HUES48 (cell line): Measurements from ENCODE around the gene BTN1A1.

ENCODE experiments used
- H3K27ac ChIP-seq: one replicate; pipeline ENCODE4 v1.7.0; 2013; ENCODE audit warnings: low read depth, low read length, inconsistent platforms
- H3K27me3 ChIP-seq: 2 replicates; pipeline ENCODE4 v1.6.1; 2013; ENCODE audit warnings: mild to moderate bottlenecking, low read length; ENCODE audit not compliant: control insufficient read depth, insufficient read depth
- H3K36me3 ChIP-seq: 2 replicates; pipeline ENCODE4 v1.6.1; 2013; ENCODE audit warnings: low read length; ENCODE audit not compliant: control insufficient read depth, insufficient read depth
- H3K4me1 ChIP-seq: 2 replicates; pipeline ENCODE4 v1.6.1; 2013; ENCODE audit warnings: mild to moderate bottlenecking, low read length; ENCODE audit not compliant: control insufficient read depth, insufficient read depth
- H3K4me3 ChIP-seq: 2 replicates; pipeline ENCODE4 v1.5.1; 2013; ENCODE audit warnings: mild to moderate bottlenecking, low read depth, low read length
- H3K9ac ChIP-seq: 2 replicates; pipeline ENCODE4 v1.6.1; 2013; ENCODE audit warnings: mild to moderate bottlenecking, low read depth, low read length, moderate library complexity
- H3K9me3 ChIP-seq: 2 replicates; pipeline ENCODE4 v1.6.1; 2013; ENCODE audit warnings: low read length; ENCODE audit not compliant: control insufficient read depth, insufficient read depth

The BTN1A1 gene

DNA sequence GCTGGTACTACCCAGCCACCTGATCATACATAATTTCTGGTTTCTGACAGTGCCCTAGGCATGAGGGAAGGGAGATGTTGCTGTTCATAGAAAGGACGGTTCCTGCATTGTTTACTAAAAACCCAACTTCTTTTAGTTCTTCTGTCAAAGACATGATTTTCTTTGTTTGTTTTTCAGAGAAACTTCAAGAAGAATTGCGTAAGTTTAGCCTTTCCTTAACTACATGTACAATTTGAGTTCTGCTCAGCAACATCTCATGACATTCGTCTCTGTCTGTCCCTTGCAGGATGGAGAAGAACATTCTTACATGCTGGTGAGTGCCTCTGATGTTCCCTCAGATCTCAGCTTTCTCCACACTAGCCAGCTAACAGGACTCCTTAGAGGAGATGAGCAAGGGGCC is 34.3 kb upstream of the BTN1A1 start:
- Histone ChIP-seq H3K27me3 (no peaks in the 10 kb centered on the region), H3K36me3 (peaks cover 84% of the 10 kb centered on the region), H3K4me1 (no peaks in the 10 kb centered on the region), H3K9me3 (no peaks in the 10 kb centered on the region), H3K4me3 (no peak overlapping the region), H3K9ac (no peak overlapping the region), H3K27ac (no peak overlapping the region)

DNA sequence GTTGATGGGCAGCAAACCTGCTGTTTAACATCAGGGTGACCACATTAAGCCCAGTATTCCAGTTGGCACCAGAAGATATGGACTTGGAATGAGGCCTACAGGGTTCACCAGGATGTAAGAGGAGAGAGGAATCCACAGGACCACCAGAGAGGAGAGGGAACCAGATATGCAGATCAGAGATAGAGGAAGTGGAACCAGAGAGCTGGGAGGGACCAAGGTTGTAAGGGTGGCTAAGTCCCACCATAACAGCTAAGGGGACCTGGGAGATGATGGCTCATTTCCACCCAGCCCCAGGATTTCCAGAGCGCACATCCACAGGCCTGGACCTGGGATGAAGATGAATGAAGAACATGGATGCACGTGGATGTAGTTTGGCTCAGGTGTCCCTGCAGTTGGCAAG is 31.3 kb upstream of the BTN1A1 start:
- Histone ChIP-seq H3K4me3 (no peak overlapping the region), H3K36me3 (peaks cover 57% of the 10 kb centered on the region), H3K9me3 (0 out of 2 replicates have a peak, but pooled peaks cover 7% of the 10 kb centered on the region), H3K9ac (no peak overlapping the region), H3K27ac (no peak overlapping the region), H3K4me1 (0 out of 2 replicates have a peak, but pooled peaks cover 1% of the 10 kb centered on the region), H3K27me3 (no peaks in the 10 kb centered on the region)

GRCh38 chr6:26470643-26471042 is 29.5 kb upstream of the BTN1A1 start:
- Histone ChIP-seq H3K27ac (no peak overlapping the region), H3K9me3 (0 out of 2 replicates have a peak, but pooled peaks cover 7% of the 10 kb centered on the region), H3K9ac (no peak overlapping the region), H3K4me3 (no peak overlapping the region), H3K27me3 (no peaks in the 10 kb centered on the region), H3K4me1 (peaks cover 18% of the 10 kb centered on the region), H3K36me3 (peaks cover 38% of the 10 kb centered on the region)

DNA sequence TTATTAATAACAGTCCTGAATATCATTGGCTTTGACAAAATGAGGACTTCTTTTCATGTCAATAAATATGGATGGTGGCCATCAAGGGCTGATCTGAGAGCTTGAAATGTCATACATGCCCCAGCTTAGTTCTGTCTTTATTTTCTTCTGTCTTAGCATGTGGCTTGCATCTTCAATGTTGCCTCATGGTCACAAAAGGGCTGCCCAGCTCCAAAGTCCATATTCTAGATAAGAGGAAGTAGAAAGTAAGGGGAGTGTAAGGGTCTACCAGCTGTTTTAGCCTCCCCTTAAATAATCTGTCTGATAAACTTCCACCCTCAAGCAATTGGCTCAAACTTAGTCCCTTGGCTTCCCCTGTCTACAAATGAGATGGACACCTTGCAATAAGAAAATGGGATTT is 28.1 kb upstream of the BTN1A1 start:
- Histone ChIP-seq H3K36me3 (peaks cover 25% of the 10 kb centered on the region), H3K27ac (no peak overlapping the region), H3K4me1 (peaks cover 27% of the 10 kb centered on the region), H3K9ac (no peak overlapping the region), H3K9me3 (0 out of 2 replicates have a peak, but pooled peaks cover 7% of the 10 kb centered on the region), H3K27me3 (no peaks in the 10 kb centered on the region), H3K4me3 (no peak overlapping the region)

- no peak overlapping the region for H3K9ac ChIP-seq
- H3K36me3 ChIP-seq, result peaks cover 18% of the 10 kb centered on the region
- H3K27ac ChIP-seq, result no peak overlapping the region
- H3K27me3 ChIP-seq, result no peaks in the 10 kb centered on the region
- peaks cover 27% of the 10 kb centered on the region for H3K4me1 ChIP-seq
- 0 out of 2 replicates have a peak, but pooled peaks cover 7% of the 10 kb centered on the region for H3K9me3 ChIP-seq
- no peak overlapping the region for H3K4me3 ChIP-seq
Observed at GRCh38 chr6:26472549-26473290, 27.4 kb upstream of the BTN1A1 start.

DNA sequence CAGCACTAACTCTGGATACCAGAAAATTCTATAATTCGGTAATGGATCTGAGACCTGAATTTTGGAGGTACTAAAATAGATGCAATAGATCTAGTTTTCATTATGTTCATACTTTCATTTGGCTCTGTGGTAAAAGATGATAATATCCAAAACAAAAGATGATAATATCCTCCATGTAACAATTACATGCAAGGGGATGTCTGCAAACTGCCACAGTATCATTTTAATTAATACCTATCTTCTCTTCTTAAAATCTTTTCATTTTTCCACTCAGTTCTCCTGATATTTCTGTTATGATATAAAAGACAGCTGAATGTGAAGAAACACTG is 26.7 kb upstream of the BTN1A1 start:
- Histone ChIP-seq H3K9ac (no peak overlapping the region), H3K9me3 (0 out of 2 replicates have a peak, but pooled peaks cover 7% of the 10 kb centered on the region), H3K27me3 (no peaks in the 10 kb centered on the region), H3K27ac (no peak overlapping the region), H3K4me1 (peaks cover 27% of the 10 kb centered on the region), H3K36me3 (peaks cover 11% of the 10 kb centered on the region), H3K4me3 (peak overlapping the region; percentile 49; the same call in 1 of the 2 replicates)

- Histone ChIP-seq H3K27ac (peak overlapping the region; percentile 13), H3K9ac (peak overlapping the region; percentile 34; the same call in 1 of the 2 replicates), H3K4me1 (peaks cover 27% of the 10 kb centered on the region), H3K27me3 (no peaks in the 10 kb centered on the region), H3K4me3 (peak overlapping the region; percentile 49), H3K9me3 (0 out of 2 replicates have a peak, but pooled peaks cover 7% of the 10 kb centered on the region), H3K36me3 (peaks cover 6% of the 10 kb centered on the region)
Observed at GRCh38 chr6:26473758-26474438, 26.2 kb upstream of the BTN1A1 start.

DNA sequence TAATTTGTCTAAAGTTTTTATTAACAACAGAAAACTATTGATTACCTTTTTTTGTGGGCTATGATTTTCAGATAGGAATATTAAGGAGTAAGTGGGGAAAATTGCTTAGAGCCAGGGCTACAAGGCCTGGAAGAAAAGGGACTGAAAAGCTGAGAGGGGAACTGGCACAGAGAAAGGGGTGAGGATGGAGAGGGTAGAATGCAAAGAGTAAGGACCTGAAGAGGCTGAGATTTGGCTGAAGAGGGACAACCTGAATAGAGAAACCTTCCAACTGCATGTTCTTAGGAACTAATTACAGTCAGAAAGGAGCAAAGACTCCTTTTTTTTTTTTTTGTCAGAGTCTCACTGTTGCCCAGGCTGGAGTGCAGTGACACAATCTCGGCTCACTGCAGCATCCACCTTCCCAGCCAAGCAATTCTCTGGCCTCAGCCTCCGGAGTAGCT is 25.6 kb upstream of the BTN1A1 start:
- Histone ChIP-seq H3K27ac (peak overlapping the region; percentile 13), H3K9ac (peak overlapping the region; percentile 34; the same call in 1 of the 2 replicates), H3K4me3 (peak overlapping the region; percentile 49; the same call in 1 of the 2 replicates)

GRCh38 chr6:26475823-26476729 is 24.0 kb upstream of the BTN1A1 start:
- H3K9me3 ChIP-seq, result 0 out of 2 replicates have a peak, but pooled peaks cover 7% of the 10 kb centered on the region
- peak overlapping the region; percentile 74 for H3K27ac ChIP-seq
- no peaks in the 10 kb centered on the region for H3K36me3 ChIP-seq
- H3K4me3 ChIP-seq, result 0 out of 2 replicates have a peak overlapping the region, but pooled peaks have one; percentile 24
- no peaks in the 10 kb centered on the region for H3K27me3 ChIP-seq
- peaks cover 27% of the 10 kb centered on the region for H3K4me1 ChIP-seq
- no peak overlapping the region for H3K9ac ChIP-seq

More for the DNA sequence above, 25.6 kb upstream of the BTN1A1 start:
- H3K4me1 ChIP-seq, result peaks cover 27% of the 10 kb centered on the region
- H3K27me3 ChIP-seq, result no peaks in the 10 kb centered on the region
- H3K36me3 ChIP-seq, result peaks cover under 1% of the 10 kb centered on the region; the same call in 1 of the 2 replicates
- 0 out of 2 replicates have a peak, but pooled peaks cover 7% of the 10 kb centered on the region for H3K9me3 ChIP-seq

GRCh38 chr6:26476896-26477295 is 23.2 kb upstream of the BTN1A1 start:
- no peak overlapping the region for H3K4me3 ChIP-seq
- H3K27ac ChIP-seq, result no peak overlapping the region
- peaks cover 27% of the 10 kb centered on the region for H3K4me1 ChIP-seq
- H3K9ac ChIP-seq, result no peak overlapping the region
- H3K27me3 ChIP-seq, result no peaks in the 10 kb centered on the region
- 0 out of 2 replicates have a peak, but pooled peaks cover 5% of the 10 kb centered on the region for H3K9me3 ChIP-seq
- H3K36me3 ChIP-seq, result no peaks in the 10 kb centered on the region
